ENCODE results near the gene RBM18.

DNA sequence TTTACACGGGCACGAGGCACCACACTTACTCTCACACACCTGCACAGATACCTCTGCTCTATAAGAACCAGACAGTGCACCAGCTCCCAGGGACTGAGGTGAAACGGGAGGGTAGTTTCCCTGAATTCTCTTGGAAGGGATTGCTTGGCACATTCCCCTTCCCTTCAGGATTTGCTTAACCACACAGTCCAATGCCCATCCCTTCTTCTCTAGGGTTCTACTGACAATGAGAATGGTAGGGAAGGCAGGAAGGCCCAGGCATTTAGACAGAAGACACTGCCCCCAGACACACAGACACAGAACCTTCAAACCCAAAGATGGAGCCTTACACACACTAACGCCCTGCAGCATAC, 35.2 kb downstream of the RBM18 start:
- TF ChIP-seq EZH2phosphoT487 (IDR thresholded peaks at IDR 0.05) (peak; percentile 55), EZH2 (IDR thresholded peaks at IDR 0.05) (peak; percentile 33), CTCF (IDR thresholded peaks at IDR 0.05) (no peak)
